A549 (cell line): ENCODE measurements around the gene CIAO2B.

ENCODE experiments used
- BHLHE40 ChIP-seq: IDR thresholded peaks from 2 replicates; pipeline ENCODE4 v1.6.1; 2012; ENCODE audit warnings: low read depth, low read length, inconsistent platforms
- CHD2 ChIP-seq: fragments of 150-350 bp; IDR thresholded peaks from 2 replicates; pipeline ENCODE4 v1.6.1; 2014; ENCODE audit warnings: low read length; ENCODE audit not compliant: partially characterized antibody
- EP300 ChIP-seq, 2 experiments: fragments of >200 bp; sonication (Bioruptor Twin); formaldehyde crosslinking; IDR thresholded peaks; 2 replicates in 1 of 2; 3 replicates in 1 of 2; pipeline ENCODE4 v1.6.1; 2016 to 2017
- HEYL ChIP-seq: fragments of 250-450 bp; sonication (Bioruptor Pico); IDR thresholded peaks from 2 replicates; pipeline ENCODE4 v1.8.0; 2021; ENCODE audit warnings: mild to moderate bottlenecking, moderate library complexity
- JUN ChIP-seq, 2 experiments: fragments of >200 bp; sonication (Bioruptor Twin); formaldehyde crosslinking; IDR thresholded peaks; 2 replicates in 1 of 2; 3 replicates in 1 of 2; pipeline ENCODE4 v1.6.1; 2016 to 2017
- MAX ChIP-seq: IDR thresholded peaks from 2 replicates; pipeline ENCODE4 v1.6.1; 2012
- MAZ ChIP-seq: fragments of 150-350 bp; IDR thresholded peaks from 2 replicates; pipeline ENCODE4 v1.6.1; 2014; ENCODE audit warnings: antibody characterized with exemption, low read depth, low read length, borderline replicate concordance
- POLR2A ChIP-seq: IDR thresholded peaks from 2 replicates; pipeline ENCODE4 v1.6.1; 2012; ENCODE audit warnings: mild to moderate bottlenecking, low read length
- RCOR1 ChIP-seq: fragments of 150-350 bp; IDR thresholded peaks from 2 replicates; pipeline ENCODE4 v1.6.1; 2014; ENCODE audit warnings: antibody characterized with exemption, low read length, low read depth
- TF ChIP-seq, protein P1 (sequence below): fragments of >200 bp; sonication (Bioruptor Twin); formaldehyde crosslinking; IDR thresholded peaks from 3 replicates; pipeline ENCODE4 v1.5.1; 2016

DNA sequence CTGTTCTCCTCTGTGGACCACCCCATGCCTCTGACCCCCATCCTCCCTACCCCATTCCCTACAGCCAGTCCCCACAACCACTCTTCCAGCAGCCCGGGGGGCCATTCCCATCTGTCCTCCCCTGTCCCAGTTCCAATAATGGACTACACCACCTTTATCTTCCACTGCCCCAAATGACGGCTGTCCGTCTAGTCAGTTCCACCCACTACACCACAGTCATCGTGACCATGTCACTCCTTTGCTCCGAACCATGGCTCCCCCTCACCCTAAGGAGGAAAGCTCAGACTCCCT lies 38.6 kb downstream of the CIAO2B start:
- TF ChIP-seq, protein P1, sequence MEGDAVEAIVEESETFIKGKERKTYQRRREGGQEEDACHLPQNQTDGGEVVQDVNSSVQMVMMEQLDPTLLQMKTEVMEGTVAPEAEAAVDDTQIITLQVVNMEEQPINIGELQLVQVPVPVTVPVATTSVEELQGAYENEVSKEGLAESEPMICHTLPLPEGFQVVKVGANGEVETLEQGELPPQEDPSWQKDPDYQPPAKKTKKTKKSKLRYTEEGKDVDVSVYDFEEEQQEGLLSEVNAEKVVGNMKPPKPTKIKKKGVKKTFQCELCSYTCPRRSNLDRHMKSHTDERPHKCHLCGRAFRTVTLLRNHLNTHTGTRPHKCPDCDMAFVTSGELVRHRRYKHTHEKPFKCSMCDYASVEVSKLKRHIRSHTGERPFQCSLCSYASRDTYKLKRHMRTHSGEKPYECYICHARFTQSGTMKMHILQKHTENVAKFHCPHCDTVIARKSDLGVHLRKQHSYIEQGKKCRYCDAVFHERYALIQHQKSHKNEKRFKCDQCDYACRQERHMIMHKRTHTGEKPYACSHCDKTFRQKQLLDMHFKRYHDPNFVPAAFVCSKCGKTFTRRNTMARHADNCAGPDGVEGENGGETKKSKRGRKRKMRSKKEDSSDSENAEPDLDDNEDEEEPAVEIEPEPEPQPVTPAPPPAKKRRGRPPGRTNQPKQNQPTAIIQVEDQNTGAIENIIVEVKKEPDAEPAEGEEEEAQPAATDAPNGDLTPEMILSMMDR, result no peak
- no peak for TF ChIP-seq BHLHE40
- no peak for TF ChIP-seq POLR2A
- TF ChIP-seq HEYL (CRISPR knock-in tag), result no peak
- no peak for TF ChIP-seq MAZ
- no peak for TF ChIP-seq RCOR1
- no peak for TF ChIP-seq MAX
- no peak for TF ChIP-seq JUN (IDR thresholded peaks at IDR 0.05)
- TF ChIP-seq CHD2, result no peak
- TF ChIP-seq EP300 (IDR thresholded peaks at IDR 0.05), result no peak
